ENCODE data around the gene VKORC1.
A peak's percentile ranks its signal among the peaks of the same experiment; 100 is the strongest.
"Not testable (repeated sequence)": the region's sequence is repeated elsewhere in the genome, so short reads cannot be mapped to it uniquely, and the experiment has no call there.

The VKORC1 gene

DNA sequence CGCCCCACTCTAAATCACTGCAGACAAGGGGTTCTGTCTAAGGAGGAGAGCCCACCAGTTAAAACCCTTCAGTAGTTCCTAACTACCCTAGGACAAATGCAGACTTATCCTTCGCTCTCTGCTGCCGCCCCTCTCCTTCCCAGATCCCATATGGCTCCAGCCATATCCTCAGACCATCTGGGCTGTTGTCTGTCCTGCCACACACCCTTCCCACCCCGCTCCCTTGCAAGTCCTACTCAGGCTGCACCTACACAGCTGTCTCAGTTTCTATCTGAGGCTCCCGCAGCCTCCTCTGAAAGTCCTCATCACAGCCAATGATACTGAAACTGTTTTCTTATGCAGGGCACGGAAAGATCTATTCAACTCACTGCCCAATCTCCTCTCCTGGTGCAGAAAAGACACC, 12.9 kb upstream of the VKORC1 start:
- TF ChIP-seq, protein P1, sequence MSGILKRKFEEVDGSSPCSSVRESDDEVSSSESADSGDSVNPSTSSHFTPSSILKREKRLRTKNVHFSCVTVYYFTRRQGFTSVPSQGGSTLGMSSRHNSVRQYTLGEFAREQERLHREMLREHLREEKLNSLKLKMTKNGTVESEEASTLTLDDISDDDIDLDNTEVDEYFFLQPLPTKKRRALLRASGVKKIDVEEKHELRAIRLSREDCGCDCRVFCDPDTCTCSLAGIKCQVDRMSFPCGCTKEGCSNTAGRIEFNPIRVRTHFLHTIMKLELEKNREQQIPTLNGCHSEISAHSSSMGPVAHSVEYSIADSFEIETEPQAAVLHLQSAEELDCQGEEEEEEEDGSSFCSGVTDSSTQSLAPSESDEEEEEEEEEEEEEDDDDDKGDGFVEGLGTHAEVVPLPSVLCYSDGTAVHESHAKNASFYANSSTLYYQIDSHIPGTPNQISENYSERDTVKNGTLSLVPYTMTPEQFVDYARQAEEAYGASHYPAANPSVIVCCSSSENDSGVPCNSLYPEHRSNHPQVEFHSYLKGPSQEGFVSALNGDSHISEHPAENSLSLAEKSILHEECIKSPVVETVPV (CRISPR knock-in tag; IDR thresholded peaks at IDR 0.05), result no peak
- TF ChIP-seq ZNF565 (CRISPR knock-in tag; conservative IDR thresholded peaks at IDR 0.05; ENCODE audit: low read depth) (no peak), ZC3H10 (CRISPR knock-in tag; IDR thresholded peaks at IDR 0.05) (no peak), ZNF70 (CRISPR knock-in tag; IDR thresholded peaks at IDR 0.05) (no peak)
- TF ChIP-seq, protein P2, sequence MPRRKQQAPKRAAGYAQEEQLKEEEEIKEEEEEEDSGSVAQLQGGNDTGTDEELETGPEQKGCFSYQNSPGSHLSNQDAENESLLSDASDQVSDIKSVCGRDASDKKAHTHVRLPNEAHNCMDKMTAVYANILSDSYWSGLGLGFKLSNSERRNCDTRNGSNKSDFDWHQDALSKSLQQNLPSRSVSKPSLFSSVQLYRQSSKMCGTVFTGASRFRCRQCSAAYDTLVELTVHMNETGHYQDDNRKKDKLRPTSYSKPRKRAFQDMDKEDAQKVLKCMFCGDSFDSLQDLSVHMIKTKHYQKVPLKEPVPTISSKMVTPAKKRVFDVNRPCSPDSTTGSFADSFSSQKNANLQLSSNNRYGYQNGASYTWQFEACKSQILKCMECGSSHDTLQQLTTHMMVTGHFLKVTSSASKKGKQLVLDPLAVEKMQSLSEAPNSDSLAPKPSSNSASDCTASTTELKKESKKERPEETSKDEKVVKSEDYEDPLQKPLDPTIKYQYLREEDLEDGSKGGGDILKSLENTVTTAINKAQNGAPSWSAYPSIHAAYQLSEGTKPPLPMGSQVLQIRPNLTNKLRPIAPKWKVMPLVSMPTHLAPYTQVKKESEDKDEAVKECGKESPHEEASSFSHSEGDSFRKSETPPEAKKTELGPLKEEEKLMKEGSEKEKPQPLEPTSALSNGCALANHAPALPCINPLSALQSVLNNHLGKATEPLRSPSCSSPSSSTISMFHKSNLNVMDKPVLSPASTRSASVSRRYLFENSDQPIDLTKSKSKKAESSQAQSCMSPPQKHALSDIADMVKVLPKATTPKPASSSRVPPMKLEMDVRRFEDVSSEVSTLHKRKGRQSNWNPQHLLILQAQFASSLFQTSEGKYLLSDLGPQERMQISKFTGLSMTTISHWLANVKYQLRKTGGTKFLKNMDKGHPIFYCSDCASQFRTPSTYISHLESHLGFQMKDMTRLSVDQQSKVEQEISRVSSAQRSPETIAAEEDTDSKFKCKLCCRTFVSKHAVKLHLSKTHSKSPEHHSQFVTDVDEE (CRISPR knock-in tag; IDR thresholded peaks at IDR 0.05), result no peak
- no peak for ATAC-seq

- no peak for ATAC-seq
- TF ChIP-seq, protein P2 (CRISPR knock-in tag; IDR thresholded peaks at IDR 0.05), result no peak
- TF ChIP-seq SNAI2 (CRISPR knock-in tag; IDR thresholded peaks at IDR 0.05) (no peak), ISL1 (CRISPR knock-in tag; IDR thresholded peaks at IDR 0.05) (no peak), PPARA (CRISPR knock-in tag; IDR thresholded peaks at IDR 0.05; ENCODE audit: borderline replicate concordance) (no peak), ESRRG (CRISPR knock-in tag; IDR thresholded peaks at IDR 0.05) (no peak), POU6F1 (CRISPR knock-in tag; IDR thresholded peaks at IDR 0.05; ENCODE audit: borderline replicate concordance, low read depth) (no peak), ZNF8 (CRISPR knock-in tag; IDR thresholded peaks at IDR 0.05) (no peak), BACH2 (CRISPR knock-in tag; IDR thresholded peaks at IDR 0.05; ENCODE audit: borderline replicate concordance) (no peak), OSR1 (CRISPR knock-in tag; IDR thresholded peaks at IDR 0.05) (no peak)
Observed at GRCh38 chr16:31106509-31107464, 12.2 kb upstream of the VKORC1 start.

GRCh38 chr16:31105677-31106213, 11.1 kb upstream of the VKORC1 start:
- TF ChIP-seq, protein P1 (CRISPR knock-in tag; IDR thresholded peaks at IDR 0.05), result no peak
- TF ChIP-seq SNAI2 (CRISPR knock-in tag; IDR thresholded peaks at IDR 0.05) (peak; percentile 44; the same call in 1 of the 2 replicates), TCF4 (CRISPR knock-in tag; IDR thresholded peaks at IDR 0.05; ENCODE audit: borderline replicate concordance) (no peak), ZNF8 (CRISPR knock-in tag; IDR thresholded peaks at IDR 0.05) (no peak), ZNF70 (CRISPR knock-in tag; IDR thresholded peaks at IDR 0.05) (peak; percentile 63; the same call in 1 of the 2 replicates), TOX (CRISPR knock-in tag; IDR thresholded peaks at IDR 0.05; ENCODE audit: borderline replicate concordance) (no peak), RARB (CRISPR knock-in tag; IDR thresholded peaks at IDR 0.05) (no peak), ZFP30 (CRISPR knock-in tag; IDR thresholded peaks at IDR 0.05) (no peak), OSR1 (CRISPR knock-in tag; IDR thresholded peaks at IDR 0.05) (no peak)
- TF ChIP-seq, protein P2 (CRISPR knock-in tag; IDR thresholded peaks at IDR 0.05), result peak; percentile 79
- peak; percentile 51 for ATAC-seq

DNA sequence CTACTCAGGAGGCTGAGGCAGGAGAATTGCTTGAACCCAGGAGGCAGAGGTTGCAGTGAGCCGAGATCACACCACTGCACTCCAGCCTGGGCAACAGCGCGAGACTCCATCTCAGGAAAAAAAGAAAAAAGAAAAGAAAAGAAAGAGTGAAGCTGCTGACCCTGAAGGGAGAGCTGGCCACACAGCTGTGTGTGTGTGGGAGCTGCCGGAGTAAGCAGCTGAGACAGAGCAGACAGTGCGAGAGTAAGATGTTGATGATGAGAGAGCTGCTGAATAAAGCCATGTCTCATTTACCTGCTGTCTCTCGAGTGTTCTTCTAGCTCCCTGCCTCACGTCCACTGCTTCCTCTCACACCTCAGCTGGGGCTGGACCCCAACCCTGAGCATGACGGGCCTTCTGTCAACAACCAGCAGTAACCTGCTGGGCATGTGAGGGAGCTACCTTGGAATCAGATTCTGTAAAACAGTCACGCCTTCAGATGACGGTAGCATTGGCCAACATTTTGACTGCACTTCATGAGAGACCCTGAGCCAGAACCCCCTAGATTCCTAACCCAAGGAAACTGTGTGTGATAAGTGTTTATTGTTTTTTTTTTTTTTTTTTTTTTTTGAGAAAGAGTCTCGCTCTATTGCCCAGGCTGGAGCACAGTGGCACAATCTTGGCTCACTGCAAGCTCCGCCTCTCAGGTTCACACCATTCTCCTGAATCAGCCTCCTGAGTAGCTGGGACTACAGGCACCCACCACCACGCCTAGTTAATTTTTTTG, 6.5 kb upstream of the VKORC1 start:
- ATAC-seq, result not testable (repeated sequence)

All from SK-N-SH treated with all-trans-retinoic acid at 6 μM for 48 hours (cell line).